HepG2 (cell line): ENCODE data around the gene BTN1A1. TPM values are rescaled to one million over a fixed set of nuclear protein-coding genes. Genes with fewer than 3 reads are reported as not detected.
A peak's percentile ranks its signal among the peaks of the same experiment; 100 is the strongest.

Source experiments
- AHDC1 ChIP-seq: sonication (generic); formaldehyde crosslinking; IDR thresholded peaks from 2 replicates; pipeline ENCODE4 v1.5.1; 2020; ENCODE audit warnings: mild to moderate bottlenecking, missing genetic modification reagents, borderline replicate concordance
- HNF1A ChIP-seq, 2 experiments: sonication (generic) in 1 of 2; formaldehyde crosslinking in 1 of 2; IDR thresholded peaks; 2 replicates each; pipeline versions ENCODE4 v1.4.0 to v1.6.1; 2016 to 2020; ENCODE audit warnings: borderline replicate concordance in 1 of 2, low read depth in 1 of 2, mild to moderate bottlenecking in 1 of 2, missing genetic modification reagents in 1 of 2
- IKZF5 ChIP-seq: IDR thresholded peaks from 2 replicates; pipeline ENCODE4 v1.6.1; 2018; ENCODE audit warnings: missing genetic modification reagents, mild to moderate bottlenecking, missing compliant biosample characterization
- KDM2A ChIP-seq: sonication (generic); formaldehyde crosslinking; IDR thresholded peaks from 2 replicates; pipeline ENCODE4 v1.4.0; 2020; ENCODE audit warnings: low read depth, missing genetic modification reagents, borderline replicate concordance
- NCOA1 ChIP-seq: sonication (generic); formaldehyde crosslinking; IDR thresholded peaks from 2 replicates; pipeline ENCODE4 v1.9.0; 2021; ENCODE audit warnings: missing genetic modification reagents
- PRPF4 ChIP-seq: fragments of 200-400 bp; formaldehyde crosslinking; IDR thresholded peaks from 2 replicates; pipeline ENCODE4 v1.6.1; 2016; ENCODE audit warnings: low read length, low read depth; ENCODE audit not compliant: poor library complexity, severe bottlenecking
- SMAD3 ChIP-seq: sonication (generic); formaldehyde crosslinking; IDR thresholded peaks from 2 replicates; pipeline ENCODE4 v1.4.0; 2020; ENCODE audit warnings: missing genetic modification reagents
- ZBTB4 ChIP-seq: sonication (generic); formaldehyde crosslinking; IDR thresholded peaks from 2 replicates; pipeline ENCODE4 v1.4.0; 2020; ENCODE audit warnings: missing genetic modification reagents, mild to moderate bottlenecking, borderline replicate concordance
- ZKSCAN1 ChIP-seq: fragments of 150-350 bp; IDR thresholded peaks from 2 replicates; pipeline ENCODE4 v1.6.1; 2014; ENCODE audit warnings: low read length
- ZNF205 ChIP-seq: IDR thresholded peaks from 2 replicates; pipeline ENCODE4 v1.6.1; 2018; ENCODE audit warnings: missing biosample characterization, missing genetic modification reagents
- ZNF614 ChIP-seq: IDR thresholded peaks from 2 replicates; pipeline ENCODE4 v1.6.1; 2018; ENCODE audit warnings: missing biosample characterization, missing genetic modification reagents, inconsistent platforms, borderline replicate concordance
- ZNF629 ChIP-seq: sonication (generic); formaldehyde crosslinking; conservative IDR thresholded peaks from 2 replicates; pipeline ENCODE4 v1.5.0; 2020; ENCODE audit warnings: missing genetic modification reagents
- polyA plus RNA-seq, 8 experiments: library from polyadenylated mRNA; depleted of rRNA in 3 of 8; stranded (reverse) in 7 of 8; unstranded in 1 of 8; fragments of >200 nt; fragmentation: Illumina TruSeq in 4 of 8; extraction: Trizol in 4 of 8; gene quantifications; 2 replicates each; pipeline versions ENCODE4 v1.2.1 to v1.2.3, GENCODE V29; 2011 to 2016; ENCODE audit warnings: low read depth in 4 of 8, missing spikeins in 1 of 8, mixed read lengths in 1 of 8; ENCODE audit not compliant: insufficient read depth in 1 of 8
- total RNA-seq, 5 experiments: library from RNA; depleted of rRNA; stranded (reverse); fragments of >200 nt; fragmentation: Illumina TruSeq; extraction: Trizol; gene quantifications; 2 replicates each; pipeline ENCODE4 v1.2.3, GENCODE V29; 2016; ENCODE audit warnings: low read depth in 1 of 5

Gene BTN1A1
- total and polyA plus RNA-seq, 2 of the 13 experiments (the other 11 are each of a cell fraction or from before 2014, with no cell fraction given) = 0.04 TPM; not detected in 1

GRCh38 chr6:26554697-26555504 is 54.8 kb downstream of the BTN1A1 start (continued):
- TF ChIP-seq NCOA1 = no peak
- TF ChIP-seq ZNF629 (CRISPR knock-in tag) = peak; percentile 67
- 0 out of 2 replicates have a peak, but pooled peaks have one; percentile 18 for TF ChIP-seq SMAD3 (CRISPR knock-in tag)
- 0 out of 2 replicates have a peak, but pooled peaks have one; percentile 21 for TF ChIP-seq ZKSCAN1
- TF ChIP-seq ZNF614 = peak; percentile 42; the same call in 1 of the 2 replicates
- peak; percentile 9; the same call in 1 of the 2 replicates for TF ChIP-seq KDM2A
- no peak; the same call in 1 of the 2 replicates for TF ChIP-seq ZBTB4 (CRISPR knock-in tag)
- TF ChIP-seq IKZF5 (CRISPR knock-in tag) = 0 out of 2 replicates have a peak, but pooled peaks have one; percentile 8
- peak; percentile 93 for TF ChIP-seq PRPF4
- TF ChIP-seq HNF1A (IDR thresholded peaks at IDR 0.05; ENCODE audit: low read depth) = peak; percentile 53; the same call in 1 of the 2 replicates
- TF ChIP-seq HNF1A (CRISPR knock-in tag; IDR thresholded peaks at IDR 0.05; ENCODE audit: borderline replicate concordance) = peak; percentile 27; the same call in 1 of the 2 replicates
- 0 out of 2 replicates have a peak, but pooled peaks have one; percentile 18 for TF ChIP-seq AHDC1 (CRISPR knock-in tag)
- TF ChIP-seq ZNF205 (CRISPR knock-in tag) = peak; percentile 23; the same call in 1 of the 2 replicates
